HUES48 (cell line): ENCODE data around the gene CHST10.

Experiments used
- H3K27ac ChIP-seq: one replicate; pipeline ENCODE4 v1.7.0; 2013; ENCODE audit warnings: low read depth, low read length, inconsistent platforms
- H3K27me3 ChIP-seq: 2 replicates; pipeline ENCODE4 v1.6.1; 2013; ENCODE audit warnings: mild to moderate bottlenecking, low read length; ENCODE audit not compliant: control insufficient read depth, insufficient read depth
- H3K36me3 ChIP-seq: 2 replicates; pipeline ENCODE4 v1.6.1; 2013; ENCODE audit warnings: low read length; ENCODE audit not compliant: control insufficient read depth, insufficient read depth
- H3K4me1 ChIP-seq: 2 replicates; pipeline ENCODE4 v1.6.1; 2013; ENCODE audit warnings: mild to moderate bottlenecking, low read length; ENCODE audit not compliant: control insufficient read depth, insufficient read depth
- H3K4me3 ChIP-seq: 2 replicates; pipeline ENCODE4 v1.5.1; 2013; ENCODE audit warnings: mild to moderate bottlenecking, low read depth, low read length
- H3K9ac ChIP-seq: 2 replicates; pipeline ENCODE4 v1.6.1; 2013; ENCODE audit warnings: mild to moderate bottlenecking, low read depth, low read length, moderate library complexity
- H3K9me3 ChIP-seq: 2 replicates; pipeline ENCODE4 v1.6.1; 2013; ENCODE audit warnings: low read length; ENCODE audit not compliant: control insufficient read depth, insufficient read depth

Gene CHST10

DNA sequence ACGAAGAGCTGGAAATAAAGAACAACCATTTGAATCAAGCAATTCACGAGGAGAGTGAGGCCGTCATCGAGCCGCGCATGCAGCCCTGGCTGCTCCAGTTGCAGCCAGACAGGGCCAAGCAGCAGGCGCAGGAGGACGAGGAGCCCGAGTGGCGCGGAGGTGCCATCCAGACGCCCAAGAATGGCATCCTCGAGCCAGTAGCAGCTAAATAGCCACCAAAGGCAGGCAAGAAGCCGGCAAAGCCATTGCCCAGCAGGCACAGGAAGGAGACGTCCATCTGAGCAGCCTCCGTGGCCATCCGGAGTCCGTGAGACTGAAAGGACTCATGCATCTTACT lies 8.9 kb upstream of the CHST10 start:
- Histone ChIP-seq H3K27ac (no peak overlapping the region), H3K4me3 (no peak overlapping the region), H3K9me3 (no peaks in the 10 kb centered on the region; the same call in 1 of the 2 replicates), H3K9ac (no peak overlapping the region), H3K36me3 (no peaks in the 10 kb centered on the region), H3K4me1 (no peaks in the 10 kb centered on the region), H3K27me3 (no peaks in the 10 kb centered on the region)

GRCh38 chr2:100425573-100426383 lies 8.3 kb upstream of the CHST10 start:
- Histone ChIP-seq H3K36me3 (no peaks in the 10 kb centered on the region), H3K27ac (no peak overlapping the region), H3K9ac (no peak overlapping the region), H3K4me3 (no peak overlapping the region), H3K4me1 (no peaks in the 10 kb centered on the region), H3K9me3 (no peaks in the 10 kb centered on the region), H3K27me3 (no peaks in the 10 kb centered on the region)

GRCh38 chr2:100425107-100425506 lies 7.6 kb upstream of the CHST10 start:
- Histone ChIP-seq H3K9ac (no peak overlapping the region), H3K9me3 (no peaks in the 10 kb centered on the region), H3K27ac (no peak overlapping the region), H3K4me1 (no peaks in the 10 kb centered on the region), H3K36me3 (no peaks in the 10 kb centered on the region), H3K4me3 (no peak overlapping the region), H3K27me3 (no peaks in the 10 kb centered on the region)

DNA sequence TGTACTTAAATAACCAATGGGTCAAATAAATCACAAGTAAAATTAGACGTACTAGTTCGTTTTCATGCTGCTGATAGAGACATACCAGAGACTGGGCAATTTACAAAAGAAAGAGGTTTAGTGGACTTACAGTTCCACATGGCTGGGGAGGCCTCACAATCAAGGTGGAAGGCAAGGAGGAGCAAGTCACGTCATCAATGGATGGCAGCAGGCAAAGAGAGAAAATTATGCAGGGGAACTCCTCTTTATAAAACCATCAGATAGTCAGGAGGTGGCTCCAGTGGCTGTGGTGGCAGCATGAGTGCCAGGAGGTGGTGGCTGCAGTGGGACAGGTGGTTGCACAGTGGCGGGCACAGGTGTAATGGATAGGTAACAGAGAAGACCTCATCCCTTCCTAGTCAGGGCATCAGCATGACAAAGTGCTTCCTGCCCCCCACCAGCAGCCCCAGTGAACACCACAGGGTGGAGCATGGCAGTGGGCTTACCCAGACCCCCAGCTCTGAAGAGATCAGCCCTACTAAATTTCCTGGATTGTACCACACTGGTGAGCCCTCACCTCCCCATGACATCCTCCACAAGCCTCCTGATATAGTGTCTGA lies 6.9 kb upstream of the CHST10 start:
- H3K4me3 ChIP-seq, result no peak overlapping the region
- H3K4me1 ChIP-seq, result no peaks in the 10 kb centered on the region
- no peak overlapping the region for H3K27ac ChIP-seq
- H3K9ac ChIP-seq, result no peak overlapping the region
- no peaks in the 10 kb centered on the region for H3K9me3 ChIP-seq
- H3K36me3 ChIP-seq, result no peaks in the 10 kb centered on the region
- no peaks in the 10 kb centered on the region for H3K27me3 ChIP-seq

DNA sequence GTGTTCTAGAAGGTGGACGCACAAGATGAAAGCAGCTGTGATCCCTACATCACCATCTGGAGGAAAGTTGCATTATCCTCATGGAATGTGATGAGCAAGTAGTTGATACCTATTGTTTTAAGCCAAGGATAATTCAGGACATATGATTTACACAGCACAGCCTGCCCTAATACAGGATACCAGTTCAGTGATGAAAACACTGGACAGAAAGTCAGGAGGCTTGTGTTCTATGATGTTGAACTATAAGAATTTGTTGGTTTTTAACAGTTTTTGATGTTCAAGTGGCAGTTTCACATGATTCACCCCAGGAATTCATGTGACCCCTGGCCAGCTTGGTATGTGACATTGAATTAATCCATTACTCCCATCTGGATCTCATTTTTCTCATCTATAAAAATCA lies 6.2 kb upstream of the CHST10 start:
- H3K27ac ChIP-seq, result no peak overlapping the region
- no peaks in the 10 kb centered on the region for H3K36me3 ChIP-seq
- no peaks in the 10 kb centered on the region for H3K9me3 ChIP-seq
- H3K4me1 ChIP-seq, result no peaks in the 10 kb centered on the region
- H3K4me3 ChIP-seq, result no peak overlapping the region
- no peak overlapping the region for H3K9ac ChIP-seq
- no peaks in the 10 kb centered on the region for H3K27me3 ChIP-seq

GRCh38 chr2:100422320-100423055 lies 5.0 kb upstream of the CHST10 start:
- Histone ChIP-seq H3K9ac (no peak overlapping the region), H3K9me3 (no peaks in the 10 kb centered on the region), H3K27ac (no peak overlapping the region), H3K36me3 (no peaks in the 10 kb centered on the region), H3K4me1 (peaks cover 6% of the 10 kb centered on the region), H3K27me3 (no peaks in the 10 kb centered on the region), H3K4me3 (no peak overlapping the region)

DNA sequence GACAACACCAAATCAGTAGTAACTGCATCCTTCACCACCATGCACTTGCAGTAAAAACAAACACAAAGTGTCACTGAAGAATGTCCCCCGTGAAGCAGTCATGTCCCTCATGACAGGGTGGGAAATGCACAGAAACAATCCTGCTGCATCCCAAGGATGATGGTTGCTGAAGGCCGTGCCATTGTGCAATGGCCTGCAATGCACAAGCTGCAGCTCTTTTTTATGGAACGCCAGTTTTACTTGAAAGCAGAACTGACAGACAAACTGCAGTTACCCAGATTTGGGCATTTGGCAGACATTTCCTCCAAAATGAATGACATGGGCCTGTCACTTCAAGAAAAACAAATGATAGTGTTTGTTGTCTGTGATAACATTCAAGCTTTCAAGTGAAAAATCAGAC lies 2.4 kb upstream of the CHST10 start:
- Histone ChIP-seq H3K4me1 (peaks cover 22% of the 10 kb centered on the region), H3K4me3 (no peak overlapping the region), H3K36me3 (no peaks in the 10 kb centered on the region), H3K27me3 (no peaks in the 10 kb centered on the region), H3K9me3 (no peaks in the 10 kb centered on the region), H3K9ac (no peak overlapping the region), H3K27ac (no peak overlapping the region)

DNA sequence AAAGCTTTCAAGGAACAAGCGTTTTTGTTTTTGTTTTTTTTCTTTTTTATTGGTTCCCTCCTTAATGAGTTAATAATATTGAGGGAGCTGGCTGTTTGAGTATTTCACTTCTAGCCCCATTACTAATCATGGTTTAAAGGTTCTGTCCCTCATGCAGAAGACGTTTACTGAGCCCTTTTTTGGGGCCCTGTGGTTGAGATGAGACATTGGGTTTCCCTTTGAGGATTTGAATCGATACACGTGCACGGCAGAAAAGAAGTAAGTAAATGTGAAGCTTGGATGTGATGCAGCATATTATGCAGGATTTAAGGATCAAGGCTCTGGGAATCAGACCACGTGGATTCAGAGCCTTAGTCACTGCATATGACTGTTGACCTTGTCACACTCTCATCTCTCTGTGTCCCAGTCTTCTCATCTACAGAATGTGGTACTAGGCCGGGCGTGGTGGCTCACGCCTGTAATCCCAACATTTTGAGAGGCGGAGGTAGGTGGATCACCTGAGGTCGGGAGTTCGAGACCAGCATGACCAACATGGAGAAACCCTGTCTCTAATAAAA lies 1.0 kb upstream of the CHST10 start:
- Histone ChIP-seq H3K9ac (no peak overlapping the region), H3K27me3 (no peaks in the 10 kb centered on the region), H3K4me1 (peaks cover 35% of the 10 kb centered on the region), H3K4me3 (no peak overlapping the region), H3K36me3 (peaks cover 8% of the 10 kb centered on the region; the same call in 1 of the 2 replicates), H3K9me3 (no peaks in the 10 kb centered on the region), H3K27ac (no peak overlapping the region)

GRCh38 chr2:100417711-100418124 lies 250 bp upstream of the CHST10 start:
- peak overlapping the region; percentile 91 for H3K4me3 ChIP-seq
- peaks cover 43% of the 10 kb centered on the region for H3K4me1 ChIP-seq
- no peaks in the 10 kb centered on the region for H3K27me3 ChIP-seq
- H3K27ac ChIP-seq, result peak overlapping the region; percentile 81
- H3K36me3 ChIP-seq, result peaks cover 8% of the 10 kb centered on the region; the same call in 1 of the 2 replicates
- H3K9me3 ChIP-seq, result no peaks in the 10 kb centered on the region
- H3K9ac ChIP-seq, result peak overlapping the region; percentile 75

GRCh38 chr2:100416397-100416934 lies 1.0 kb downstream of the CHST10 start:
- Histone ChIP-seq H3K27me3 (no peaks in the 10 kb centered on the region), H3K4me3 (peak overlapping the region; percentile 91), H3K9ac (peak overlapping the region; percentile 75), H3K36me3 (peaks cover 8% of the 10 kb centered on the region; the same call in 1 of the 2 replicates), H3K27ac (no peak overlapping the region), H3K4me1 (peaks cover 55% of the 10 kb centered on the region), H3K9me3 (no peaks in the 10 kb centered on the region)
